ENCODE measurements around the gene SETDB1.
A peak's percentile ranks its signal among the peaks of the same experiment; 100 is the strongest.

SETDB1 gene

GRCh38 chr1:150976879-150977694, 50.9 kb downstream of the SETDB1 start:
- DNase-seq: peak; percentile 90

- peak; percentile 44 for DNase-seq
Observed at GRCh38 chr1:150979092-150980056, 53.2 kb downstream of the SETDB1 start.

GRCh38 chr1:150981177-150981804, 55.1 kb downstream of the SETDB1 start:
- DNase-seq: no peak

- no peak for DNase-seq
Observed at GRCh38 chr1:150981805-150982712, 55.9 kb downstream of the SETDB1 start, which contains the start of gene ANXA9. Gene ANXA9 (plus strand): TSS chr1:150982292. CDS start chr1:150983106, 814 bp downstream.

- no peak for DNase-seq
Observed at GRCh38 chr1:150985179-150985825, 59.1 kb downstream of the SETDB1 start.

- no peak for DNase-seq
Observed at GRCh38 chr1:150987924-150988323, 61.8 kb downstream of the SETDB1 start.

GRCh38 chr1:150992626-150993025, 66.5 kb downstream of the SETDB1 start:
- no peak for DNase-seq

- DNase-seq: no peak
Observed at GRCh38 chr1:150994248-150994647, 68.1 kb downstream of the SETDB1 start.

GRCh38 chr1:150995460-150995859, 69.3 kb downstream of the SETDB1 start:
- DNase-seq: no peak

- DNase-seq: no peak
Observed at GRCh38 chr1:150995896-150996295, 69.7 kb downstream of the SETDB1 start.

- no peak for DNase-seq
Observed at GRCh38 chr1:150997126-150997872, 71.1 kb downstream of the SETDB1 start.

GRCh38 chr1:150997949-150998348, 71.8 kb downstream of the SETDB1 start:
- no peak for DNase-seq

GRCh38 chr1:150999051-150999674, 73.0 kb downstream of the SETDB1 start:
- peak; percentile 46 for DNase-seq

GRCh38 chr1:150999926-151000325, 73.8 kb downstream of the SETDB1 start:
- DNase-seq: no peak

- no peak for DNase-seq
Observed at GRCh38 chr1:151000408-151000807, 74.2 kb downstream of the SETDB1 start.

- peak; percentile 6 for DNase-seq
Observed at GRCh38 chr1:151001602-151002001, 75.4 kb downstream of the SETDB1 start.

- no peak for DNase-seq
Observed at GRCh38 chr1:151002051-151002450, 75.9 kb downstream of the SETDB1 start.

GRCh38 chr1:151002611-151003010, 76.4 kb downstream of the SETDB1 start:
- DNase-seq: no peak

- peak; percentile 66 for DNase-seq
Observed at GRCh38 chr1:151003180-151003579, 77.0 kb downstream of the SETDB1 start.

GRCh38 chr1:151005729-151006319, 79.7 kb downstream of the SETDB1 start:
- DNase-seq: peak; percentile 6
